HEK293T (cell line): Measurements from ENCODE around the gene PXT1.

Source experiments
- ARNT ChIP-seq: fragments of 450-650 bp; IDR thresholded peaks from 2 replicates; pipeline ENCODE4 v1.6.1; 2017; ENCODE audit warnings: mild to moderate bottlenecking
- BHLHE40 ChIP-seq: fragments of 450-650 bp; IDR thresholded peaks from 2 replicates; pipeline ENCODE4 v1.6.1; 2016; ENCODE audit warnings: mild to moderate bottlenecking, moderate library complexity, borderline replicate concordance
- ELF4 ChIP-seq: fragments of 450-650 bp; IDR thresholded peaks from 2 replicates; pipeline ENCODE4 v1.6.1; 2017; ENCODE audit warnings: antibody characterized with exemption
- FOXA1 ChIP-seq: fragments of 450-650 bp; IDR thresholded peaks from 2 replicates; pipeline ENCODE4 v1.6.1; 2016; ENCODE audit warnings: mild to moderate bottlenecking
- FOXK2 ChIP-seq: fragments of 450-650 bp; IDR thresholded peaks from 2 replicates; pipeline ENCODE4 v1.6.1; 2016; ENCODE audit warnings: mild to moderate bottlenecking
- FOXM1 ChIP-seq: fragments of 450-650 bp; IDR thresholded peaks from 2 replicates; pipeline ENCODE4 v1.6.1; 2017; ENCODE audit warnings: mild to moderate bottlenecking, borderline replicate concordance
- HDGF ChIP-seq: fragments of 450-650 bp; IDR thresholded peaks from 2 replicates; pipeline ENCODE4 v1.6.1; 2017; ENCODE audit warnings: antibody characterized with exemption, borderline replicate concordance
- LEF1 ChIP-seq: fragments of 450-650 bp; IDR thresholded peaks from 2 replicates; pipeline ENCODE4 v1.6.1; 2017; ENCODE audit warnings: mild to moderate bottlenecking, borderline replicate concordance
- NFRKB ChIP-seq: fragments of 450-650 bp; IDR thresholded peaks from 2 replicates; pipeline ENCODE4 v1.6.1; 2016; ENCODE audit warnings: mild to moderate bottlenecking, moderate library complexity
- PKNOX1 ChIP-seq: fragments of 450-650 bp; IDR thresholded peaks from 2 replicates; pipeline ENCODE4 v1.6.1; 2016
- SP1 ChIP-seq: fragments of 450-650 bp; IDR thresholded peaks from 2 replicates; pipeline ENCODE4 v1.6.1; 2017
- SUZ12 ChIP-seq: fragments of 450-650 bp; IDR thresholded peaks from 2 replicates; pipeline ENCODE4 v1.6.1; 2016; ENCODE audit warnings: mild to moderate bottlenecking
- TARDBP ChIP-seq: fragments of 450-650 bp; IDR thresholded peaks from 2 replicates; pipeline ENCODE4 v1.6.1; 2016
- ZNF384 ChIP-seq: fragments of 450-650 bp; IDR thresholded peaks from 2 replicates; pipeline ENCODE4 v1.6.1; 2016

- no peak for TF ChIP-seq HDGF
- no peak for TF ChIP-seq BHLHE40
- no peak for TF ChIP-seq FOXM1
- no peak for TF ChIP-seq NFRKB
- TF ChIP-seq FOXK2: no peak
- TF ChIP-seq FOXA1: no peak
- no peak for TF ChIP-seq SUZ12
- no peak for TF ChIP-seq SP1
- no peak for TF ChIP-seq TARDBP
- TF ChIP-seq ELF4: no peak
- no peak for TF ChIP-seq ZNF384
- no peak for TF ChIP-seq ARNT
- no peak for TF ChIP-seq PKNOX1
- TF ChIP-seq LEF1: no peak
These were observed 10.4 kb downstream of the PXT1 start for GRCh38 chr6:36432151-36432671.
